HCT116 (cell line): ENCODE data around the gene LRFN2. TPM values are rescaled to one million over a fixed set of nuclear protein-coding genes. Genes with fewer than 3 reads are reported as not detected.

ENCODE experiments used
- ATAC-seq: fragments of 200-7000 bp; cut with Tn5 transposase; 2 replicates; pipeline ENCODE4 v1.9.1; 2020; ENCODE audit warnings: mild to moderate bottlenecking, moderate library complexity
- BruUV-seq: library from RNA; stranded (reverse); fragments of 400-500 nt; replicated peaks from 2 replicates; lab custom pipeline; 2021; lab: Mats Ljungman, UMichigan
- CTCF ChIA-PET: fragments of 300-600 bp; sonication (Branson Sonifier 250); formaldehyde crosslinking; loops from one replicate; lab custom pipeline; 2021; ENCODE audit warnings: antibody characterized with exemption; lab: Charles Lee
- POLR2A ChIA-PET: fragments of 300-600, 350-600 bp; sonication (Branson Sonifier 250); formaldehyde crosslinking; loops from one replicate; lab custom pipeline; 2021; ENCODE audit warnings: antibody characterized with exemption; lab: Charles Lee
- RAD21 ChIA-PET, 2 experiments: fragments of 300-600 bp; sonication (Branson Sonifier 250); formaldehyde crosslinking; loops; one replicate each; lab custom pipeline; 2023; ENCODE audit warnings: low total read pairs in 2 of 2; ENCODE audit not compliant: uncharacterized antibody in 2 of 2, unreplicated experiment in 2 of 2, low non-redundant PET in 1 of 2; lab: Charles Lee
- DNase-seq: peaks from one replicate; pipeline ENCODE4 v3.0.0-alpha.2; 2010; ENCODE audit warnings: low read depth, low spot score
- H2AFZ ChIP-seq: fragments of 200-600 bp; shearing (Covaris generic), sonication (generic); 2 replicates; pipeline ENCODE4 v1.6.1; 2017; ENCODE audit warnings: low read depth, mixed run types, mixed read lengths, antibody characterized with exemption, low read length; ENCODE audit not compliant: poor library complexity, severe bottlenecking
- H3K27ac ChIP-seq: 2 replicates; pipeline ENCODE4 v1.5.1; 2012; ENCODE audit warnings: low read depth, low read length
- H3K27me3 ChIP-seq: fragments of 200-600 bp; sonication (generic); 2 replicates; pipeline ENCODE4 v1.6.1; 2016; ENCODE audit warnings: mixed run types, low read length, mixed read lengths; ENCODE audit not compliant: insufficient read depth
- H3K36me3 ChIP-seq, 2 experiments: fragments of 200-500 bp in 1 of 2; fragments of 200-600 bp in 1 of 2; sonication (Bioruptor generic) in 1 of 2; sonication (generic) in 1 of 2; 2 replicates each; pipeline versions ENCODE4 v1.5.1 to v1.6.1; 2014 to 2016; ENCODE audit warnings: low read length in 2 of 2, inconsistent platforms in 1 of 2, mixed read lengths in 1 of 2, mixed run types in 1 of 2; ENCODE audit not compliant: insufficient read depth in 2 of 2, control insufficient read depth in 1 of 2
- H3K4me1 ChIP-seq, 2 experiments: fragments of 200-600 bp in 1 of 2; sonication (generic) in 1 of 2; 2 replicates each; pipeline versions ENCODE4 v1.5.1 to v1.6.1; 2012 to 2017; ENCODE audit warnings: low read length in 2 of 2, inconsistent platforms in 1 of 2, mild to moderate bottlenecking in 1 of 2, mixed read lengths in 1 of 2, mixed run types in 1 of 2, moderate library complexity in 1 of 2; ENCODE audit not compliant: insufficient read depth in 2 of 2, control insufficient read depth in 1 of 2
- H3K4me2 ChIP-seq: fragments of 200-600 bp; sonication (generic); 2 replicates; pipeline ENCODE4 v1.6.1; 2017; ENCODE audit warnings: mixed run types, low read length, mixed read lengths
- H3K4me3 ChIP-seq, 2 experiments: fragments of 200-600 bp in 1 of 2; sonication (generic) in 1 of 2; replicated peaks in 1 of 2; 2 replicates each; pipeline ENCODE4 v1.5.1; 2011 to 2016; ENCODE audit warnings: low read length in 2 of 2, control low read depth in 1 of 2, low read depth in 1 of 2, mild to moderate bottlenecking in 1 of 2, mixed read lengths in 1 of 2, mixed run types in 1 of 2
- H3K79me2 ChIP-seq: fragments of 200-600 bp; sonication (generic); 2 replicates; pipeline ENCODE4 v1.6.1; 2017; ENCODE audit warnings: mild to moderate bottlenecking, mixed run types, low read length, moderate library complexity, mixed read lengths; ENCODE audit not compliant: insufficient read depth
- H3K9ac ChIP-seq: fragments of 200-600 bp; sonication (generic); 2 replicates; pipeline ENCODE4 v1.6.1; 2016; ENCODE audit warnings: low read length, mixed read lengths
- H3K9me2 ChIP-seq: fragments of 200-600 bp; sonication (generic), shearing (Covaris generic); 2 replicates; pipeline ENCODE4 v1.6.1; 2017; ENCODE audit warnings: mixed run types, mild to moderate bottlenecking, moderate library complexity; ENCODE audit not compliant: insufficient read depth
- H3K9me3 ChIP-seq, 2 experiments: fragments of 200-500 bp in 1 of 2; fragments of 200-600 bp in 1 of 2; sonication (Bioruptor generic) in 1 of 2; sonication (generic) in 1 of 2; 2 replicates each; pipeline ENCODE4 v1.6.1; 2014 to 2017; ENCODE audit warnings: low read length in 2 of 2, mixed read lengths in 2 of 2, inconsistent platforms in 1 of 2, low read depth in 1 of 2, mild to moderate bottlenecking in 1 of 2, mixed run types in 1 of 2, moderate library complexity in 1 of 2; ENCODE audit not compliant: control insufficient read depth in 1 of 2, insufficient read depth in 1 of 2
- H4K20me1 ChIP-seq: fragments of 200-600 bp; sonication (generic), shearing (Covaris generic); 2 replicates; pipeline ENCODE4 v1.6.1; 2017; ENCODE audit warnings: mixed run types, mild to moderate bottlenecking, moderate library complexity; ENCODE audit not compliant: insufficient read depth
- CBX3 ChIP-seq: IDR thresholded peaks from 2 replicates; pipeline ENCODE4 v1.6.1; 2012; ENCODE audit warnings: low read depth
- CEBPB ChIP-seq: IDR thresholded peaks from 2 replicates; pipeline ENCODE4 v1.6.1; 2012; ENCODE audit warnings: low read depth
- CTCF ChIP-seq, 3 experiments: fragments of 200-600 bp in 1 of 3; sonication (generic) in 1 of 3; IDR thresholded peaks in 2 of 3; conservative IDR thresholded peaks in 1 of 3; 2 replicates each; pipeline ENCODE4 v1.5.1; 2012 to 2017; ENCODE audit warnings: low read depth in 2 of 3, low read length in 2 of 3, antibody characterized with exemption in 1 of 3, borderline replicate concordance in 1 of 3, control low read depth in 1 of 3, mild to moderate bottlenecking in 1 of 3, mixed read lengths in 1 of 3, mixed run types in 1 of 3, moderate library complexity in 1 of 3; ENCODE audit not compliant: insufficient read depth in 1 of 3
- EGR1 ChIP-seq: IDR thresholded peaks from 2 replicates; pipeline ENCODE4 v1.6.1; 2012; ENCODE audit warnings: low read depth
- ELF1 ChIP-seq: IDR thresholded peaks from 2 replicates; pipeline ENCODE4 v1.6.1; 2012; ENCODE audit warnings: low read depth, borderline replicate concordance
- EZH2 ChIP-seq: fragments of 200-600 bp; sonication (generic); IDR thresholded peaks from 2 replicates; pipeline ENCODE4 v1.6.1; 2017; ENCODE audit warnings: antibody characterized with exemption, mixed run types
- EZH2phosphoT487 ChIP-seq: fragments of 200-600 bp; IDR thresholded peaks from 2 replicates; pipeline ENCODE4 v1.6.1; 2018; ENCODE audit warnings: antibody characterized with exemption, borderline replicate concordance
- FOSL1 ChIP-seq: IDR thresholded peaks from 2 replicates; pipeline ENCODE4 v1.6.1; 2012; ENCODE audit warnings: low read depth
- JUND ChIP-seq: IDR thresholded peaks from 2 replicates; pipeline ENCODE4 v1.6.1; 2012
- POLR2A ChIP-seq: IDR thresholded peaks from 2 replicates; pipeline ENCODE4 v1.7.0; 2011; ENCODE audit warnings: borderline replicate concordance; ENCODE audit not compliant: insufficient read depth, insufficient read length; ENCODE audit errors: extremely low read depth
- POLR2AphosphoS5 ChIP-seq: IDR thresholded peaks from 2 replicates; pipeline ENCODE4 v1.6.1; 2011; ENCODE audit warnings: mild to moderate bottlenecking, low read depth, low read length, moderate library complexity
- SIN3A ChIP-seq: IDR thresholded peaks from 2 replicates; pipeline ENCODE4 v1.6.1; 2012; ENCODE audit warnings: low read depth
- SRF ChIP-seq: IDR thresholded peaks from 2 replicates; pipeline ENCODE4 v1.6.1; 2012; ENCODE audit warnings: low read depth
- ZNF274 ChIP-seq: fragments of 200-500 bp; sonication (Bioruptor generic); IDR thresholded peaks from 2 replicates; pipeline ENCODE4 v1.6.1; 2014; ENCODE audit warnings: mild to moderate bottlenecking, low read depth, low read length, inconsistent platforms
- intact Hi-C: fragments of 100-400 bp; cut with micrococcal nuclease; formaldehyde crosslinking; loops from 2 replicates; pipeline ENCODE4 v1.10.0; 2022
- total RNA-seq: library from RNA; stranded (reverse); gene quantifications from one replicate; pipeline ENCODE4 v1.2.1, GENCODE V29; 2021; ENCODE audit not compliant: unreplicated experiment
- TF ChIP-seq, protein P1 (sequence below): IDR thresholded peaks from 2 replicates; pipeline ENCODE4 v1.6.1; 2012

The LRFN2 gene
- total RNA-seq, 1 experiment from 2014 or later = not detected

DNA sequence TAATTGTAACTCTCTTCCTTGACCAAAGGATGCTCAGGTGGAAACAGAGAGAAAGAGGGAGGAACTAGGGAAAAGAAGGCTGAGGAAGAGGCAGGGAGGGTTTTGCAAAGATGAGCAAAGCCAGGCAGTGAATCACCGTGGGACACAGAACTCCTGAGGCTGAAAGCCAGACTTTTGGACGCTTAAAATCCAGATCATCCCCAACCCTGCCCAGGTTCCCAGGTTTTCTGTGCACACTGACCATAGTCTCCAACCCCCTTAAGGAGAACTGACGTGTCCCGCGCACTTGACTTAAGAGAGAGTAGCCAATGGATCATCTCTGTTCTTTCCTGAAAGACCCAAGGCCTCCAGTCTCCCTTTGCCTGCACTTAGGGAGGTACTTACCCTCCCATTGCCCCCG, 75.3 kb downstream of the LRFN2 start:
- DNase-seq (no peak), ATAC-seq (no peak)
- Histone ChIP-seq H3K27me3 (no peaks in the 10 kb centered on the region), H4K20me1 (no peaks in the 10 kb centered on the region), H3K79me2 (no peaks in the 10 kb centered on the region), H3K9me2 (no peaks in the 10 kb centered on the region), H2AFZ (no peak overlapping the region), H3K9ac (no peak overlapping the region), H3K4me3 (no peak overlapping the region), H3K27ac (no peak overlapping the region), H3K9me3 (no peaks in the 10 kb centered on the region), H3K4me2 (no peak overlapping the region), H3K36me3 (no peaks in the 10 kb centered on the region), H3K4me1 (no peaks in the 10 kb centered on the region)
- RAD21 ChIA-PET = no interaction called here
- intact Hi-C loops = no loop called here
- no TSS peak for BruUV-seq
- TF ChIP-seq ELF1 (no peak), SIN3A (no peak), CEBPB (no peak), EZH2phosphoT487 (no peak), JUND (no peak), POLR2AphosphoS5 (no peak)
- CTCF ChIA-PET = no interaction called here
- POLR2A ChIA-PET = no interaction called here

DNA sequence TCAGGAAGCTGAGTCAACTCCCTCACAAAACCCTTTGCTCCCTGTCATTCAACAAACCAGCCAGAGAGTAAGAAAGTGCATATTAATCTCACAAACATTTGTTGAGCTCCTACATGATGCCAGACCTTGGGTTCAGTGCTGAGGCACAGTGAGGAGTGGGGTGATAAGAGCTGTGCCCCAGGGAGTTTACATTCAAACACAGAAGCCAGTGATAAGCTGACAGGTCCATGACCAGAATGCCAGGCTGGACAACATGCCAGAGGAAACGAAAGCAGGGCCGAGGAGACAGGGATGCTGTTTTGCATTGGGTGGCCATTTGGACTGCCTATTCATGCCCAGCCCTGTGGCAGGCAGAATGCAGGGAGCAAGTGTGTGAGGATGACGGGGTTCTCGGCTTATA, 76.7 kb downstream of the LRFN2 start:
- TF ChIP-seq EGR1 (no peak), POLR2A (no peak), FOSL1 (no peak), CTCF (IDR thresholded peaks at IDR 0.05 in 2 of 3, conservative IDR thresholded peaks at IDR 0.05 in 1 of 3; ENCODE audit: borderline replicate concordance in 1 of 3, insufficient read depth in 1 of 3, low read depth in 2 of 3, low read length in 2 of 3) (no peak), EZH2 (no peak), SRF (no peak), CEBPB (no peak), JUND (no peak), CBX3 (no peak), ZNF274 (no peak)
- TF ChIP-seq, protein P1, sequence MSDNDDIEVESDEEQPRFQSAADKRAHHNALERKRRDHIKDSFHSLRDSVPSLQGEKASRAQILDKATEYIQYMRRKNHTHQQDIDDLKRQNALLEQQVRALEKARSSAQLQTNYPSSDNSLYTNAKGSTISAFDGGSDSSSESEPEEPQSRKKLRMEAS = no peak
- Histone ChIP-seq H3K4me1 (no peaks in the 10 kb centered on the region), H3K27me3 (no peaks in the 10 kb centered on the region), H3K9me2 (no peaks in the 10 kb centered on the region), H3K79me2 (no peaks in the 10 kb centered on the region), H3K4me2 (no peak overlapping the region), H3K4me3 (no peak overlapping the region), H3K9me3 (no peaks in the 10 kb centered on the region), H3K36me3 (no peaks in the 10 kb centered on the region), H3K27ac (no peak overlapping the region), H3K9ac (no peak overlapping the region), H2AFZ (no peak overlapping the region), H4K20me1 (no peaks in the 10 kb centered on the region)
- intact Hi-C loops = no loop called here
- DNase-seq = no peak
- CTCF ChIA-PET = no interaction called here
- ATAC-seq = no peak
- POLR2A ChIA-PET = no interaction called here
- RAD21 ChIA-PET = no interaction called here
- no TSS peak for BruUV-seq
